GM12878 (cell line): Measurements from ENCODE around the gene FOXP1. TPM values are rescaled to one million over a fixed set of nuclear protein-coding genes. Genes with fewer than 3 reads are reported as not detected.

ENCODE experiments used
- ATF3 ChIP-seq: IDR thresholded peaks from 2 replicates; pipeline ENCODE4 v1.6.1; 2011; ENCODE audit warnings: low read depth, mild to moderate bottlenecking, low read length, moderate library complexity, borderline replicate concordance; ENCODE audit errors: extremely low read depth
- BACH1 ChIP-seq: fragments of 450-650 bp; IDR thresholded peaks from 2 replicates; pipeline ENCODE4 v1.6.1; 2017; ENCODE audit warnings: mild to moderate bottlenecking, borderline replicate concordance
- EED ChIP-seq: sonication (generic); IDR thresholded peaks from 2 replicates; pipeline ENCODE4 v1.6.1; 2016; ENCODE audit warnings: antibody characterized with exemption, low read depth
- ELK1 ChIP-seq: IDR thresholded peaks from 2 replicates; pipeline ENCODE4 v1.6.1; 2012; ENCODE audit warnings: low read depth, low read length, improper control_type of control experiment
- FOS ChIP-seq: IDR thresholded peaks from 3 replicates; pipeline ENCODE4 v1.6.1; 2011; ENCODE audit warnings: borderline replicate concordance; ENCODE audit not compliant: insufficient read length; ENCODE audit errors: extremely low read depth
- FOXM1 ChIP-seq: IDR thresholded peaks from 2 replicates; pipeline ENCODE4 v1.6.1; 2012; ENCODE audit warnings: low read depth, mild to moderate bottlenecking, inconsistent platforms, low read length, moderate library complexity
- GATAD2B ChIP-seq: fragments of 450-650 bp; conservative IDR thresholded peaks from 2 replicates; pipeline ENCODE4 v1.6.1; 2017; ENCODE audit warnings: low read depth, mild to moderate bottlenecking, moderate library complexity
- HDGF ChIP-seq: fragments of 450-650 bp; IDR thresholded peaks from 2 replicates; pipeline ENCODE4 v1.6.1; 2016; ENCODE audit warnings: antibody characterized with exemption
- KDM1A ChIP-seq: fragments of 200-600 bp; sonication (generic); IDR thresholded peaks from 2 replicates; pipeline ENCODE4 v1.6.1; 2016; ENCODE audit warnings: borderline replicate concordance
- MTA2 ChIP-seq: fragments of 450-650 bp; IDR thresholded peaks from 2 replicates; pipeline ENCODE4 v1.6.1; 2016; ENCODE audit warnings: low read depth, mild to moderate bottlenecking, moderate library complexity
- MYC ChIP-seq: IDR thresholded peaks from 2 replicates; pipeline ENCODE4 v1.6.1; 2011; ENCODE audit warnings: mild to moderate bottlenecking, low read length, moderate library complexity, inconsistent platforms; ENCODE audit not compliant: insufficient read depth, insufficient replicate concordance, insufficient read length, severe bottlenecking
- NFIC ChIP-seq: IDR thresholded peaks from 2 replicates; pipeline ENCODE4 v1.6.1; 2012; ENCODE audit warnings: low read depth, mild to moderate bottlenecking, inconsistent platforms, low read length, moderate library complexity
- NR2C2 ChIP-seq: IDR thresholded peaks from 2 replicates; pipeline ENCODE4 v1.6.1; 2011; ENCODE audit warnings: borderline replicate concordance, low read depth; ENCODE audit not compliant: control insufficient read depth, insufficient read length
- POU2F2 ChIP-seq: IDR thresholded peaks from 3 replicates; pipeline ENCODE4 v1.6.1; 2011; ENCODE audit warnings: low read depth, mild to moderate bottlenecking, low read length, borderline replicate concordance
- PRDM15 ChIP-seq: fragments of 450-650 bp; formaldehyde crosslinking; IDR thresholded peaks from 2 replicates; pipeline ENCODE4 v1.4.0; 2020; ENCODE audit warnings: mild to moderate bottlenecking, moderate library complexity
- RAD21 ChIP-seq: IDR thresholded peaks from 2 replicates; pipeline ENCODE4 v1.6.1; 2011; ENCODE audit warnings: mild to moderate bottlenecking, low read depth, low read length, moderate library complexity; ENCODE audit not compliant: insufficient read depth
- SPI1 ChIP-seq: IDR thresholded peaks from 2 replicates; pipeline ENCODE4 v1.6.1; 2011; ENCODE audit warnings: low read depth, mild to moderate bottlenecking, low read length, moderate library complexity, borderline replicate concordance; ENCODE audit not compliant: insufficient read depth
- SREBF1 ChIP-seq: IDR thresholded peaks from 2 replicates; pipeline ENCODE4 v1.6.1; 2012; ENCODE audit warnings: mild to moderate bottlenecking, low read length
- SRF ChIP-seq, 2 experiments: IDR thresholded peaks; 2 replicates each; pipeline ENCODE4 v1.6.1; 2011; ENCODE audit warnings: low read depth in 2 of 2, low read length in 2 of 2, mild to moderate bottlenecking in 1 of 2, moderate library complexity in 1 of 2
- SUPT20H ChIP-seq: IDR thresholded peaks from 2 replicates; pipeline ENCODE4 v1.6.1; 2011; ENCODE audit warnings: low read depth, mild to moderate bottlenecking, low read length, moderate library complexity, borderline replicate concordance; ENCODE audit not compliant: control insufficient read depth
- ZBED1 ChIP-seq: IDR thresholded peaks from 2 replicates; pipeline ENCODE4 v1.6.1; 2016; ENCODE audit warnings: borderline replicate concordance
- ZNF207 ChIP-seq: fragments of 450-650 bp; IDR thresholded peaks from 2 replicates; pipeline ENCODE4 v1.6.1; 2014; ENCODE audit warnings: antibody characterized with exemption, mild to moderate bottlenecking, borderline replicate concordance
- ZNF384 ChIP-seq: IDR thresholded peaks from 2 replicates; pipeline ENCODE4 v1.6.1; 2012; ENCODE audit warnings: low read depth, mild to moderate bottlenecking, low read length, improper control_type of control experiment, borderline replicate concordance
- polyA plus RNA-seq, 11 experiments: library from polyadenylated mRNA; depleted of rRNA in 4 of 11; unstranded in 6 of 11; stranded (reverse) in 5 of 11; fragments of >200 nt; fragmentation: Nextera tagmentation in 4 of 11; fragmentation: Illumina TruSeq in 1 of 11; extraction: Ambion mirVana in 4 of 11; extraction: Trizol in 1 of 11; gene quantifications; 1 replicate in 1 of 11; 2 replicates in 10 of 11; pipeline versions ENCODE4 v1.2.1 to v1.2.3, GENCODE V29; 2011 to 2016; ENCODE audit warnings: inconsistent platforms in 2 of 11, missing spikeins in 2 of 11, low read depth in 1 of 11
- total RNA-seq, 4 experiments: library from RNA; depleted of rRNA in 3 of 4; stranded (reverse); fragments of >200 nt in 3 of 4; fragmentation: Illumina TruSeq in 1 of 4; extraction: Trizol in 1 of 4; gene quantifications; 2 replicates each; pipeline versions ENCODE4 v1.2.1 to v1.2.3, GENCODE V29; 2013 to 2021

FOXP1 gene
- total and polyA plus RNA-seq, 10 of the 15 experiments (the other 5 are each of a cell fraction or from before 2014, with no cell fraction given), result 0.05 to 1.6 (median 0.20) TPM; not detected in 1

DNA sequence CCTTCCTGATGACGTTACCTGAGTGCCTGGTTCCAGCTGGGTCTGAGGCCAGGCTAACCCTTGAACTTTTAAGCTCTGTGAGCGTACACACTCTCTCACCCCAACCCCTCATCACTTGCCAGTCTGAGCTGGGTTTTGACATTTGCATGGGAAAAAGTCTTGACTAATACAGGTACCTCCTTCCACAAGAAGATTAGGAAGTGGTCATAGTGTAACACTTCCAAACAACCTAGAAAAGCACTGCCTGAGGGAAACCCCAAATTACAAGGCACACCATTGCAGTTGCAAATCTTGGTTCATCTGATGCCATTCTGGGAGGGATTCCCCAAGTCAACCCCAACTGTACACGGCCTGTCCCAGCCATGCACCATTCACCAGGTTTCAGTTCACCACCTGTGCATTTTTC lies 499.8 kb downstream of the FOXP1 start (continued):
- TF ChIP-seq SRF (IDR thresholded peaks at IDR 0.05; ENCODE audit: low read depth in 2 of 2, low read length in 2 of 2) (no peak), ZNF207 (no peak), BACH1 (no peak), SUPT20H (no peak), POU2F2 (peak; percentile 61; the same call in 2 of the 3 replicates), GATAD2B (no peak), MYC (no peak), ZNF384 (no peak), FOXM1 (peak; percentile 91; the same call in 1 of the 2 replicates), NFIC (peak; percentile 87), SPI1 (peak; percentile 39; the same call in 1 of the 2 replicates), ZBED1 (no peak; the same call in 1 of the 2 replicates), FOS (no peak), ELK1 (no peak), NR2C2 (no peak), PRDM15 (CRISPR knock-in tag) (no peak), KDM1A (no peak), RAD21 (no peak), HDGF (no peak), SREBF1 (no peak), EED (peak; percentile 91), ATF3 (no peak), MTA2 (no peak)
- TF ChIP-seq, all 136 proteins: peak for 16
